ENCODE data around the gene IGLL5. TPM values are rescaled to one million over a fixed set of nuclear protein-coding genes. Genes with fewer than 3 reads are reported as not detected.

The IGLL5 gene
- total and polyA plus RNA-seq, 4 experiments from 2014 or later: 0.26 to 3.6 TPM; not detected in 2

DNA sequence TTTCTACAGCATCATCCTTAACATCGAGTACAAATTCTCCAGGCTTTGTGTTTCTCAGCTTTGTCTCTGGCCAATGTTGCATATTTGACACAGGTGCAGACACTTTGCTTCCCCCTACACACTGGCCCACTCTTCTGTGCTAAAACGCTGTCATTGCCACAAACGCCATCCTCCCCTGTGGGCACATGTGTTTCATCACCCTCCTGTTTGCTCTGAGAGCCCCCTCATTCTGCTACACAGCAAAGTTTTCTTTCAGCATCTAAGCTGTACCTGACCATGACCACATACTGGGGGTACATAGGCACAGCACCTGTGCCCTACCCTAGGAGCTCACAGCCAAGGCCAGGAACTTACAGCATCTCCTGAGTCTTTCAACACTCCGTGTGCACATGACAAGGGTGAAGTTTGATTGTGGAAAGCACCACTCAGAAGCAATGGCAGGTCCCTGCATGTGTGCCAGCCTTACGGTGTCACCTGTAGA, 7.9 kb upstream of the IGLL5 start:
- Histone ChIP-seq H3K36me3 (ENCODE audit: insufficient read depth, low read length) (no peaks in the 10 kb centered on the region), H3K27me3 (ENCODE audit: insufficient read depth, low read length) (no peaks in the 10 kb centered on the region), H3K27ac (ENCODE audit: low read depth, low read length) (no peak overlapping the region), H3K4me1 (ENCODE audit: insufficient read depth, low read length) (no peaks in the 10 kb centered on the region), H3K4me3 (ENCODE audit: low read length in 2 of 2) (no peak overlapping the region), H3K9me3 (ENCODE audit: control insufficient read depth in 1 of 2, low read length in 2 of 2) (no peaks in the 10 kb centered on the region)
- Mint-ChIP-seq H3K4me3 (no peak overlapping the region), H3K27me3 (no peaks in the 10 kb centered on the region), H3K9me3 (peaks cover 0 to 7% (median under 1%) of the 10 kb centered on the region in 8 donors), H3K4me1 (peaks cover 0 to 5% (median 3%) of the 10 kb centered on the region in 4 donors), H3K36me3 (no peaks in the 10 kb centered on the region), H3K27ac (peak overlapping the region in 4 of 7 donors; percentile 5 to 81 (median 12))
- ChIA-PET POLR2A (ENCODE audit: partially characterized antibody) (interaction anchor here (0.9 to 4.1 kb wide), 3 partner anchors 24 to 127 kb away, joined by 3 to 27 read pairs (median 6); no protein-coding TSS in a partner anchor), CTCF (ENCODE audit: partially characterized antibody) (interaction anchor here (1.0 to 10.6 kb wide), 11 partner anchors 24 to 187 kb away, joined by 3 to 431 read pairs (median 40); no protein-coding TSS in a partner anchor)
- intact Hi-C loops (cut with micrococcal nuclease): loop anchor here (10.0 kb wide), 1 partner anchor 75 kb away; no protein-coding TSS in a partner anchor
- DNase-seq: no peak

DNA sequence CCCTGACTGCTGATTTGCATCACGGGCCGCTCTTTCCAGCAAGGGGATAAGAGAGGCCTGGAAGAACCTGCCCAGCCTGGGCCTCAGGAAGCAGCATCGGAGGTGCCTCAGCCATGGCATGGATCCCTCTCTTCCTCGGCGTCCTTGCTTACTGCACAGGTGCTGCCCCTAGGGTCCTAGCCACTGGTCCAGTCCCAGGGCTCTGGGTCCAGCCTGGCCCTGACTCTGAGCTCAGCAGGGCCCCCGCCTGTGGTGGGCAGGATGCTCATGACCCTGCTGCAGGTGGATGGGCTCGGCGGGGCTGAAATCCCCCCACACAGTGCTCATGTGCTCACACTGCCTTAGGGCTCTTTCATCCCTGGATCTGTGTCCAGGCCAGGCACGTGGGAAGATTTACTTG, 7.0 kb upstream of the IGLL5 start:
- no peaks in the 10 kb centered on the region for H3K9me3 ChIP-seq (ENCODE audit: control insufficient read depth in 1 of 2, low read length in 2 of 2)
- Mint-ChIP-seq H3K4me3 (no peak overlapping the region), H3K27ac (no peak overlapping the region), H3K4me1 (peaks cover 0 to 5% (median 3%) of the 10 kb centered on the region in 4 donors), H3K36me3 (no peaks in the 10 kb centered on the region), H3K9me3 (peaks cover 0 to 2% (median 0%) of the 10 kb centered on the region in 8 donors), H3K27me3 (peaks cover 0 to 2% of the 10 kb centered on the region in 2 donors)
- intact Hi-C loops (cut with micrococcal nuclease): loop anchor here (1.0 to 10.0 kb wide), 2 partner anchors 70 to 74 kb away; no protein-coding TSS in a partner anchor
- no peaks in the 10 kb centered on the region for H3K4me1 ChIP-seq (ENCODE audit: insufficient read depth, low read length)
- no peaks in the 10 kb centered on the region for H3K36me3 ChIP-seq (ENCODE audit: insufficient read depth, low read length)
- ChIA-PET CTCF (ENCODE audit: partially characterized antibody) (interaction anchor here (1.0 to 10.6 kb wide), 16 partner anchors 10 to 187 kb away, joined by 3 to 431 read pairs (median 17); no protein-coding TSS in a partner anchor), POLR2A (ENCODE audit: partially characterized antibody) (interaction anchor here (1.2 to 4.1 kb wide), 3 partner anchors 70 to 127 kb away, joined by 4 to 27 read pairs (median 6); no protein-coding TSS in a partner anchor)
- H3K4me3 ChIP-seq (ENCODE audit: low read length in 2 of 2): no peak overlapping the region
- no peak for DNase-seq
- no peak overlapping the region for H3K27ac ChIP-seq (ENCODE audit: low read depth, low read length)
- no peaks in the 10 kb centered on the region for H3K27me3 ChIP-seq (ENCODE audit: insufficient read depth, low read length)

DNA sequence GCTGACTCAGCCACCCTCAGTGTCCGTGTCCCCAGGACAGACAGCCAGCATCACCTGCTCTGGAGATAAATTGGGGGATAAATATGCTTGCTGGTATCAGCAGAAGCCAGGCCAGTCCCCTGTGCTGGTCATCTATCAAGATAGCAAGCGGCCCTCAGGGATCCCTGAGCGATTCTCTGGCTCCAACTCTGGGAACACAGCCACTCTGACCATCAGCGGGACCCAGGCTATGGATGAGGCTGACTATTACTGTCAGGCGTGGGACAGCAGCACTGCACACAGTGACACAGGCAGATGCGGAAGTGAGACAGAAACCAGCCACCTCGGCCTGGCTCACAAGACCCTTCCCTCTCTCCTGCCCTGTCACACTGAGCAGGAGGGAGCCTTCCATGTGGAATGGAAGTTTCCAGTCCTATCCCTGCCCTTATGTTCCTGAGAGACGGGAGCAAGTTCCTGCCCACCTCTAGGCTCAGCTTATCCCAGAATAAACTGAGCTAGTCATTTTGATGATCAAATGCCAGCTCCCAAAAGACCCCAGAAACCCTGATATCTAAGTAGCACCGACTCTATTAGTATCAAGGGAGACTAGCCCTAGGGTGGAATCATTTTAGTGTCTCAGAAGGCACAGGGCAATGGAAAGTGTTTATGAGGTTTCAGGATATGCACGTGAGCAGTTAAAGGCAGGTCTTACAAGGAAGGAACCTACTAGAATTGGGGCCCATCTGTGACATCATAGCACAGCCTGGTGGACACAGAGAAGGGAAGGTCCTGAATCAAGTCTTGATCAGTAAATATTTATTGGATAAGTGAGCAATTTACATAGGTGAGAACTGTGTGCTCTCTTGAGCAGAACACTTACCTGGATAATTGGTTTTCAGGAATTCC, 6.3 kb upstream of the IGLL5 start:
- POLR2A ChIA-PET (ENCODE audit: partially characterized antibody): interaction anchor here (0.6 to 4.1 kb wide), 5 partner anchors 70 to 1518 kb away, joined by 3 to 27 read pairs (median 4); no protein-coding TSS in a partner anchor
- H3K27ac Mint-ChIP-seq: peak overlapping the region in 1 of 7 donors; percentile 44
- peaks cover 0 to 2% of the 10 kb centered on the region in 2 donors for H3K27me3 Mint-ChIP-seq

DNA sequence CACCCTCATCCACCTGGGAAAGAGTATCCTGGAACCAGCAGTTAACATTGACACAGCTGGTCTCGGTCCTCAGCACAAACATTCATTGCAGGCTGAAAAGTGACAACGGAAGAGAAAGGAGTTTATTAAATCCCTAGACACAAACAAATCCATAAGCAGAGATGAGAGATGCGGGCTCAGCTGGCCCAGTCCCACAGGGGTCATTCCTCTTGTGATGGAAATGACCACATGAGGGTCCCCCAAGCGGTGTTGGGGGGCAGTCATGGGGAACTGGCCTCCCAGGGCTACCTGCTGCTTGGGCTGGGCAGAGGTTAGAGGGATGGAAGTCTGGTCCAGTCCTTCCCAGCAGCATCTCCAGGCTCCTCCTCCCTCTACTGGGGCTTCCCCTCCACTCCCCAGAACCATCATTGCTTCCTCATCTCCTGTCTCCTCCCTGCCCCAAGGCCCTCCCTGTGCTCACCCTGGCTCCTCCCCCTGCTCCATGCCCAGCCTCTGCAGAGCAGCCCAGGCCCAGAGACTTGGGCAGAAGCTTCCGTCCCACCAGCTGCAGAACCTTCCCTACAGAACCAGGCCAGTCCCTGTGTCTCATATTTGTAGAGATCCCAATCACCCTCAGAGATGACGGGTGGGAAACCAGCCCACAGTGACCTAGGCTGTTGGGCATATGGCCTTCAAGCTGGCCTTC, 5.4 kb upstream of the IGLL5 start:
- POLR2A ChIA-PET (ENCODE audit: partially characterized antibody): interaction anchor here (0.6 to 1.2 kb wide), 3 partner anchors 71 to 1517 kb away, joined by 3 read pairs; no protein-coding TSS in a partner anchor
- Mint-ChIP-seq H3K27me3 (peaks cover 0 to 2% of the 10 kb centered on the region in 2 donors), H3K4me3 (no peak overlapping the region), H3K36me3 (no peaks in the 10 kb centered on the region), H3K27ac (peak overlapping the region in 1 of 7 donors; percentile 32), H3K9me3 (no peaks in the 10 kb centered on the region), H3K4me1 (peaks cover 0 to 3% (median under 1%) of the 10 kb centered on the region in 4 donors)
- intact Hi-C loops (cut with micrococcal nuclease): loop anchor here (10.0 kb wide), 1 partner anchor 73 kb away; no protein-coding TSS in a partner anchor
- Histone ChIP-seq H3K4me1 (ENCODE audit: insufficient read depth, low read length) (no peaks in the 10 kb centered on the region), H3K4me3 (ENCODE audit: low read length in 2 of 2) (no peak overlapping the region), H3K9me3 (ENCODE audit: control insufficient read depth in 1 of 2, low read length in 2 of 2) (no peaks in the 10 kb centered on the region), H3K27me3 (ENCODE audit: insufficient read depth, low read length) (no peaks in the 10 kb centered on the region), H3K27ac (ENCODE audit: low read depth, low read length) (no peak overlapping the region), H3K36me3 (ENCODE audit: insufficient read depth, low read length) (no peaks in the 10 kb centered on the region)
- CTCF ChIA-PET (ENCODE audit: partially characterized antibody): interaction anchor here (1.0 to 10.6 kb wide), 16 partner anchors 8 to 293 kb away, joined by 3 to 431 read pairs (median 36); no protein-coding TSS in a partner anchor
- DNase-seq: no peak

More for the DNA sequence above, 6.3 kb upstream of the IGLL5 start:
- H3K4me1 Mint-ChIP-seq: peaks cover 0 to 3% (median under 1%) of the 10 kb centered on the region in 4 donors
- Histone ChIP-seq H3K27me3 (ENCODE audit: insufficient read depth, low read length) (no peaks in the 10 kb centered on the region), H3K36me3 (ENCODE audit: insufficient read depth, low read length) (no peaks in the 10 kb centered on the region), H3K4me1 (ENCODE audit: insufficient read depth, low read length) (no peaks in the 10 kb centered on the region), H3K9me3 (ENCODE audit: control insufficient read depth in 1 of 2, low read length in 2 of 2) (no peaks in the 10 kb centered on the region), H3K27ac (ENCODE audit: low read depth, low read length) (no peak overlapping the region), H3K4me3 (ENCODE audit: low read length in 2 of 2) (no peak overlapping the region)
- H3K36me3 Mint-ChIP-seq: no peaks in the 10 kb centered on the region
- DNase-seq: peak in 2 of 5 donors; percentile 9 to 10
- CTCF ChIA-PET (ENCODE audit: partially characterized antibody): interaction anchor here (1.0 to 10.6 kb wide), 16 partner anchors 10 to 293 kb away, joined by 3 to 431 read pairs (median 36); no protein-coding TSS in a partner anchor
- H3K4me3 Mint-ChIP-seq: no peak overlapping the region
- H3K9me3 Mint-ChIP-seq: no peaks in the 10 kb centered on the region
- intact Hi-C loops (cut with micrococcal nuclease): loop anchor here (1.0 to 10.0 kb wide), 2 partner anchors 71 to 73 kb away; no protein-coding TSS in a partner anchor

DNA sequence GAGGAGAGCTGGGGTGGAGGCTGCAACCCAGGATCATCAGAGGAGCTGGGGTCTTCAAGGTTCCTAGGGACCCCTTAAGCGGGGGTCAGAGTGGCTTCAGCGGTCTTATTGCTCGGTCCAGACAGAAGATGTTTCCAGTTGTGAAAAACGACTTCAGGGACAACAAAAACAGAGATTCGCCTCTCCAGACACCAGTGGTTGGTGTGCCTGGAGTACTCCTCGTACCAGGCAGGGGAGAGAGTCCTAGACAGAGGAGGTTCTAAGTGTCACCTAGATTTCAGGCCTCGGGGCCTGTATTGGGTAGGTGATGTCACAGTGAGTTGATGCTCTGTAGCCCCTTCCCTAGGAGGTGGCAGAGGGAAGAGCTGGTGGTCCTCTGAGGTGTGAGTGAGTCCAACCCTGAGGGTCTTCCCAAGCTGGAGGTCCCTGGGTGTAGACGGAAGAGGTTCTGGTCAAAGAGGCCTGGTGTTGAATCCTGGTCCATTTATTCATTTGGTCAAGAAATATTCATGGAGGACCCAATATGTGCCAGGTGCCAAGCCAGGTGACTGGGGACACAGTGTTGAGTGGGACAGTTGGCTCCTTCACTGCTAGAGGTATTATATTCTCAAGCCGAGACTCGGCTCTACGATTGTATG, 4.4 kb upstream of the IGLL5 start:
- H3K27me3 Mint-ChIP-seq: peaks cover 0 to 2% of the 10 kb centered on the region in 2 donors
- Histone ChIP-seq H3K36me3 (ENCODE audit: insufficient read depth, low read length) (no peaks in the 10 kb centered on the region), H3K4me1 (ENCODE audit: insufficient read depth, low read length) (no peaks in the 10 kb centered on the region), H3K9me3 (ENCODE audit: control insufficient read depth in 1 of 2, low read length in 2 of 2) (no peaks in the 10 kb centered on the region), H3K4me3 (ENCODE audit: low read length in 2 of 2) (no peak overlapping the region), H3K27ac (ENCODE audit: low read depth, low read length) (no peak overlapping the region), H3K27me3 (ENCODE audit: insufficient read depth, low read length) (no peaks in the 10 kb centered on the region)
- H3K27ac Mint-ChIP-seq: no peak overlapping the region
- POLR2A ChIA-PET (ENCODE audit: partially characterized antibody): interaction anchor here (0.9 to 2.1 kb wide), 9 partner anchors 65 to 163 kb away, joined by 3 to 24 read pairs (median 4); no protein-coding TSS in a partner anchor
- CTCF ChIA-PET (ENCODE audit: partially characterized antibody): interaction anchor here (0.9 to 10.6 kb wide), 41 partner anchors 8 to 294 kb away, joined by 3 to 431 read pairs (median 9); no protein-coding TSS in a partner anchor
- H3K9me3 Mint-ChIP-seq: no peaks in the 10 kb centered on the region
- DNase-seq: no peak
- intact Hi-C loops (cut with micrococcal nuclease): loop anchor here (10.0 kb wide), 1 partner anchor 72 kb away; no protein-coding TSS in a partner anchor
- peaks cover 0 to 3% (median under 1%) of the 10 kb centered on the region in 4 donors for H3K4me1 Mint-ChIP-seq
- no peak overlapping the region for H3K4me3 Mint-ChIP-seq
- no peaks in the 10 kb centered on the region for H3K36me3 Mint-ChIP-seq

Data from CD4-positive, alpha-beta memory T cell (primary cell).